Sigmoid colon (tissue), 7 donors: ENCODE measurements around the gene NRAP. TPM values are rescaled to one million over a fixed set of nuclear protein-coding genes. Genes with fewer than 3 reads are reported as not detected.

Experiments
- DNase-seq: peaks from one replicate; pipeline ENCODE4 v3.0.0-alpha.2; 2019
- H3K27ac ChIP-seq, 4 donors: fragments of 200-600 bp; sonication (generic); one replicate each; pipeline ENCODE4 v1.5.1; 2016 to 2019; ENCODE audit warnings: mild to moderate bottlenecking in 1 of 4
- H3K27me3 ChIP-seq, 3 donors: fragments of 200-600 bp; sonication (generic); one replicate each; pipeline ENCODE4 v1.5.1; 2019; ENCODE audit warnings: mild to moderate bottlenecking in 1 of 3
- H3K36me3 ChIP-seq, 4 donors: fragments of 200-600 bp; sonication (generic); one replicate each; pipeline ENCODE4 v1.5.1; 2016 to 2019
- H3K4me1 ChIP-seq, 4 donors: fragments of 200-600 bp; sonication (generic); one replicate each; pipeline ENCODE4 v1.5.1; 2017 to 2019
- H3K4me3 ChIP-seq, 4 donors: fragments of 200-600 bp; sonication (generic); one replicate each; pipeline ENCODE4 v1.5.1; 2017 to 2019; ENCODE audit warnings: mild to moderate bottlenecking in 2 of 4, moderate library complexity in 1 of 4
- H3K9me3 ChIP-seq, 4 donors: fragments of 200-600 bp in 3 of 4; sonication (generic) in 3 of 4; one replicate each; pipeline versions ENCODE4 v1.5.1 to v1.6.1; 2013 to 2019
- EP300 ChIP-seq, 4 donors: sonication (generic); formaldehyde crosslinking; IDR thresholded peaks; one replicate each; pipeline ENCODE4 v1.6.1; 2017; ENCODE audit warnings: antibody characterized with exemption in 4 of 4
- POLR2A ChIP-seq, 2 donors: fragments of 450-650 bp; IDR thresholded peaks; one replicate each; pipeline ENCODE4 v1.6.1; 2016; ENCODE audit warnings: antibody characterized with exemption in 2 of 2, mild to moderate bottlenecking in 2 of 2, moderate library complexity in 2 of 2
- POLR2AphosphoS5 ChIP-seq, 4 donors: sonication (generic); formaldehyde crosslinking; IDR thresholded peaks; one replicate each; pipeline ENCODE4 v1.6.1; 2017; ENCODE audit warnings: antibody characterized with exemption in 4 of 4
- WGBS, 2 donors: extraction: QIAGEN DNeasy Blood & Tissue Kit; methylation state at CpG; one replicate each; pipeline ENCODE4 v1.1.7; 2013; 5-methylcytosine and 5-hydroxymethylcytosine counted together
- intact Hi-C: fragments of 100-400 bp; cut with DNase I; formaldehyde crosslinking; loops from one replicate; pipeline ENCODE4 v1.15.1; 2023
- polyA plus RNA-seq, 3 donors: library from polyadenylated mRNA; stranded (reverse); fragments of 200-250 nt; gene quantifications; one replicate each; pipeline ENCODE4 v1.2.3, GENCODE V29; 2013
- total RNA-seq, 4 donors: library from RNA; depleted of rRNA; stranded (reverse); fragments of >200 nt; gene quantifications; one replicate each; pipeline ENCODE4 v1.1.0, GENCODE V29; 2016
- TF ChIP-seq, protein P1 (sequence below), 4 experiments: fragments of 450-650 bp in 3 of 4; fragments of 200-600 bp in 1 of 4; IDR thresholded peaks; one replicate each; pipeline ENCODE4 v1.5.1; 2016 to 2019; ENCODE audit warnings: antibody characterized with exemption in 4 of 4, mild to moderate bottlenecking in 3 of 4, moderate library complexity in 2 of 4
- donor health status: healthy with polysubstance abuse.
- donor health status: Bipolar disorder and iron deficiency.
- donor health status: healthy.

NRAP gene
- total and polyA plus RNA-seq, 7 donors = 0.41 to 1.2 (median 0.46) TPM; not detected in 4

- Histone ChIP-seq H3K4me1 (peaks cover 0 to 13% (median 0%) of the 10 kb centered on the region in 4 donors), H3K27ac (peak overlapping the region in 1 of 4 donors; percentile 3), H3K4me3 (no peak overlapping the region), H3K36me3 (no peaks in the 10 kb centered on the region), H3K27me3 (no peaks in the 10 kb centered on the region), H3K9me3 (no peaks in the 10 kb centered on the region)
- no peak for DNase-seq
- whole genome bisulfite sequencing, 2 donors = 78% methylated on average over 6 of the region's 6 CpGs
- intact Hi-C loops = no loop called here
- no peak for TF ChIP-seq EP300 (IDR thresholded peaks at IDR 0.05)
- no peak for TF ChIP-seq POLR2A (IDR thresholded peaks at IDR 0.05)
- TF ChIP-seq, protein P1, sequence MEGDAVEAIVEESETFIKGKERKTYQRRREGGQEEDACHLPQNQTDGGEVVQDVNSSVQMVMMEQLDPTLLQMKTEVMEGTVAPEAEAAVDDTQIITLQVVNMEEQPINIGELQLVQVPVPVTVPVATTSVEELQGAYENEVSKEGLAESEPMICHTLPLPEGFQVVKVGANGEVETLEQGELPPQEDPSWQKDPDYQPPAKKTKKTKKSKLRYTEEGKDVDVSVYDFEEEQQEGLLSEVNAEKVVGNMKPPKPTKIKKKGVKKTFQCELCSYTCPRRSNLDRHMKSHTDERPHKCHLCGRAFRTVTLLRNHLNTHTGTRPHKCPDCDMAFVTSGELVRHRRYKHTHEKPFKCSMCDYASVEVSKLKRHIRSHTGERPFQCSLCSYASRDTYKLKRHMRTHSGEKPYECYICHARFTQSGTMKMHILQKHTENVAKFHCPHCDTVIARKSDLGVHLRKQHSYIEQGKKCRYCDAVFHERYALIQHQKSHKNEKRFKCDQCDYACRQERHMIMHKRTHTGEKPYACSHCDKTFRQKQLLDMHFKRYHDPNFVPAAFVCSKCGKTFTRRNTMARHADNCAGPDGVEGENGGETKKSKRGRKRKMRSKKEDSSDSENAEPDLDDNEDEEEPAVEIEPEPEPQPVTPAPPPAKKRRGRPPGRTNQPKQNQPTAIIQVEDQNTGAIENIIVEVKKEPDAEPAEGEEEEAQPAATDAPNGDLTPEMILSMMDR (IDR thresholded peaks at IDR 0.05) = no peak
- TF ChIP-seq POLR2AphosphoS5 (IDR thresholded peaks at IDR 0.05) = no peak
Measured at GRCh38 chr10:113627836-113628235, 36.0 kb downstream of the NRAP start.

DNA sequence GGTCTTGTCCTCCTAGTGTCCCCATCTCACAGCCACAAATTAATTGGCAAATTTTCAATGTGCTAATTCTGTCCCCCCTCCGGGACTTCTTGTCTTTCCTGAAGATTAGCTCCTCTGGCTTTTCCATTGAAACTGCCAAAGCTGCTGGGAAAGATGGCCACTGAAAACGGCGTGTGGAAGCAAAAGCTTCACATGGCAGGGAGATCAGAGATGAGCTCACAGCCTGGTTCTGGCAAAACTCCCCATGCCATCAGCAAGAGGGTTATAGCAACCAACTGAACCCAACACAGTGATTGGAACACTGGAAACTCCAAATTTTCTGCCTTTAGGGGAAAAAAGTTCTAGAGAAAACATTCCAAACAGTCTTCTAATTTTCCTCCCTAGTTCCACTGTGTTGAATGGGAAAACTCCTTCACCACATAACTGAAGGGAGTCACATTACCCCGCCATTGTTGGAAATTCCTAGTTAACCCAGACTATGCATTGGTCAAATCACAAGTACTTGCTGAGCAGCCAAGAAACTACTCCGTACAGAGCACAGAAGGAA, 37.0 kb downstream of the NRAP start:
- Histone ChIP-seq H3K27me3 (no peaks in the 10 kb centered on the region), H3K27ac (no peak overlapping the region), H3K4me3 (no peak overlapping the region), H3K9me3 (no peaks in the 10 kb centered on the region), H3K4me1 (peaks cover 0 to 13% (median 0%) of the 10 kb centered on the region in 4 donors), H3K36me3 (no peaks in the 10 kb centered on the region)
- intact Hi-C loops = no loop called here
- TF ChIP-seq, protein P1 (IDR thresholded peaks at IDR 0.05) = no peak
- TF ChIP-seq POLR2AphosphoS5 (IDR thresholded peaks at IDR 0.05) = no peak
- TF ChIP-seq POLR2A (IDR thresholded peaks at IDR 0.05) = no peak
- no peak for TF ChIP-seq EP300 (IDR thresholded peaks at IDR 0.05)
- WGBS, 2 donors = 66% methylated on average over 5 of the region's 5 CpGs
- DNase-seq = no peak

GRCh38 chr10:113625461-113626186, 38.2 kb downstream of the NRAP start:
- no peak for DNase-seq
- 70 to 84% methylated on average over 10 of the region's 10 CpGs for WGBS, 2 donors

GRCh38 chr10:113622831-113623230, 41.0 kb downstream of the NRAP start:
- Histone ChIP-seq H3K9me3 (no peaks in the 10 kb centered on the region), H3K27me3 (peaks cover 0 to 9% (median 0%) of the 10 kb centered on the region in 3 donors), H3K4me1 (peaks cover 0 to 9% (median 0%) of the 10 kb centered on the region in 4 donors), H3K36me3 (no peaks in the 10 kb centered on the region), H3K4me3 (no peak overlapping the region), H3K27ac (no peak overlapping the region)
- intact Hi-C loops = no loop called here
- WGBS, 2 donors = 86 to 90% methylated on average over 4 of the region's 4 CpGs
- TF ChIP-seq EP300 (IDR thresholded peaks at IDR 0.05) = no peak
- no peak for TF ChIP-seq POLR2AphosphoS5 (IDR thresholded peaks at IDR 0.05)
- TF ChIP-seq, protein P1 (IDR thresholded peaks at IDR 0.05) = no peak
- TF ChIP-seq POLR2A (IDR thresholded peaks at IDR 0.05) = no peak
- DNase-seq = no peak

More at GRCh38 chr10:113625461-113626186, 38.2 kb downstream of the NRAP start:
- Histone ChIP-seq H3K9me3 (no peaks in the 10 kb centered on the region), H3K4me3 (no peak overlapping the region), H3K4me1 (peaks cover 0 to 13% (median 0%) of the 10 kb centered on the region in 4 donors), H3K27ac (no peak overlapping the region), H3K27me3 (no peaks in the 10 kb centered on the region), H3K36me3 (no peaks in the 10 kb centered on the region)
- intact Hi-C loops = no loop called here
- no peak for TF ChIP-seq POLR2AphosphoS5 (IDR thresholded peaks at IDR 0.05)
- no peak for TF ChIP-seq POLR2A (IDR thresholded peaks at IDR 0.05)
- no peak for TF ChIP-seq EP300 (IDR thresholded peaks at IDR 0.05)
- TF ChIP-seq, protein P1 (IDR thresholded peaks at IDR 0.05) = no peak
